NCI-H524 treated with DMSO at 0.1 percent for 48 hours (cell line): Measurements from ENCODE around the gene DPY19L3.

ENCODE experiments used
- DNase-seq: peaks from one replicate; lab custom pipeline; 2025; lab: John Stamatoyannopoulos, UW

DPY19L3 gene

DNA sequence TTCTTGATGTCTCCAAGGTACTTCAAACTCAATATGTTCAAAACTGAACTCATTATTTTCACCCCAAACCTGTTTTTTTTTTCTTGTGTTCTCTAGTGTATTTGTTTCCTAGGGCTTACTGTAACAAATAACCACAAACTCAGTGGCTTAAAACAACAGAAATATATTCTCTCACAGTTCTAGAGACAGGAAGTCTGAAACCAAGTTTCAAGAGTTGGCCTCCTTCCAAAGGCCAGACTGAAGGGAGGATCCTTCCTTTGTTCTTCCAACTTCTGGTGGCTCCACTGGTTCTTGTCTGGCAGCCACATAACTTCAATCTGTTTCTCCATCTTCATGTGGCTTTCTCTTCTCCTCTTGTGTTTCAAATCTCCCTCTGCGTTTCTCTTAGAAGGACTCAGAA, 113.5 kb downstream of the DPY19L3 start:
- DNase-seq = no peak

DNA sequence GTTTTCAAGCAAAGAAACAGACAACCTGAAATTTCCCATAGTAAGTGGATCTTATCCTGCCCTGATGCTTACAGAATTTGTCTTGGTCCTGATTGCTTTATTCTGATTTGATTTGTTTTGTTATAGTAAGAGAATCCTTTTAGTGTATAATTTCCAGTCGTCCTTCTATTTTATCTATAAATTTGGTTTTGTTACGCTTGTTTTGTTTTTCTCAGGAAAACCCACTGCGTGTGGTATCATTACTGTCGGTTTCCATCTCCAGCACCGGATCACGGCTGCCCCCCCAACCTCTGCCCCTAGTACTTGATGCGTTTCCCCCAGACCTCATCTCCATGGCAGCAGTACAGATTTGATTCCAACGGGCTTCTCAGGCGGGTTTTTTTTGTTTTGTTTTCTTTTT, 117.4 kb downstream of the DPY19L3 start:
- no peak for DNase-seq

DNA sequence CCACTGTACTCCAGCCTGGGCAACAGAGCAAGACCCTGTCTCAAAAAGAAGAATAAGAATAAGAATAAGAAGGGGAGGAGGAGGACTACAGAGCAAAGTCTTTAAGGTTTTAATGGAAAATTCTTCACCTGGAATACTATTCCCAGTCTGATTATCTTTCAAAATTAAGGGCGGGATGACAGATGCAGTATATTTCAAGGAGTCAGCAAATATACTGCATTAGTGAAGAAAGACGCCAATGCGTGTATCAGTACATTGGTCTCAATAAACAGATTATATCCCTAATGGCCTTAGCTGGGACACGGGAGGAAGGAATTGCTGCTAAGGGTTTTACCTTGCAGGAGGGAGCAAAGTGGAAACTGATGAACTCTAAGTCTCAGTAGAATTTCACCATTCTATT, 121.3 kb downstream of the DPY19L3 start:
- DNase-seq = no peak

- DNase-seq = no peak
Observed at GRCh38 chr19:32530773-32531172, 125.2 kb downstream of the DPY19L3 start.

DNA sequence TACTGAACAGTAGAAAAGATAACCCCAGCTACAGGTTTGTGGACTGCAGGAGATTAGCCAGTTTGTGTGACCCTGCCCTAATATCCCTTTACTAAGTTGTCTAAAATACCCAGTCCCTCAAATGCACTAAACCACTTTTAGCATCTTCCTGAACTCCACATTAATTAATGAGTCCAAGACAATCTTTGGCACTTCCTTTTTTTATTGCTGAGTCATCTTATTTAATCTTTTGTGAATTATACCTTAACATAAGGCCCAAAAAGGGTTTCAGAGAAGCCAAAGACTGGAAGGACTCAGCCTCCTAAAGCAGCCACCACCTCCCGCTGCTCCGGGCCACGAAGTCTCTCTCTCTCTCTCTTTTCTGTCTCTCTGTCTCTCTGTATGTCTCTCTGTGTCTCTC, 126.7 kb downstream of the DPY19L3 start:
- DNase-seq = no peak
